Measurements from ENCODE around the gene CADPS.
"Not testable (repeated sequence)": the region's sequence is repeated elsewhere in the genome, so short reads cannot be mapped to it uniquely, and the experiment has no call there.

CADPS gene

DNA sequence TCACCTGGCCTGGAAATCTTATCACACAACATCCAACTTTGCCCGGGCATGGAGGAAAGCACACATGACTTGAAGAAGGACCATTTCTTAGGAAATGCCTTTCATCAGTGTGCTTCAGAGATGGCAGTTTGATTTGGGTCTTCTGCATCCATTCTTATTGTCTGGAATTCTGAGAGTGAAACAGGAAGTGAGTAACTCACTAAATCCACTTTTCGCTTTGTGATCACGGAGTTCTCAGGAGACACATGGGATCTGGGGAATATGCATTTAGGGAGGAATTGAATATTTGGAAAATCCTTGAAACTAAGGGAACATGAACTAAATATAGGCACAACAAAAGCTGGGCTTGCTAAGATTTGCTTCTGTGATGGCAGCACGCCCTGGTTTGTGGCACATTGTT is 289.4 kb downstream of the CADPS start:
- DNase-seq, result no peak

DNA sequence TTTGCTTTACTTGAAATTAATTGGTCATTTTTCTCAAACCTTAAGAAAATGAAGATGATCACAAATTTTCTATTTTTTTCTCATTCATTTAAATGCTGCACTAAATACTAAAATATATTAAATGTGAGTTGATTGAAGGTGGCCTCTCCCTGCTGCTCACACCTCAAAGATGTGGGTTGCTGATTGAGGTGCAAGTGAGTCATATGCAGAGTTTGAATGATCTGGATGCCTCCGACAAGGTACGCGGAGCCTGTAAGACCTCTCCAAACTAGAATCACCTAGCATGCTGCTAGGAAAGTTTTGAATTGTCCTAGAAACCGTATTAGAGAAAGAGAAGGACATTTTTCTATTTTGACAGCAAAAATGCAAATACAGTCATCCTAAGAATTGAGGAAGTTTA is 290.6 kb downstream of the CADPS start:
- DNase-seq, result no peak

DNA sequence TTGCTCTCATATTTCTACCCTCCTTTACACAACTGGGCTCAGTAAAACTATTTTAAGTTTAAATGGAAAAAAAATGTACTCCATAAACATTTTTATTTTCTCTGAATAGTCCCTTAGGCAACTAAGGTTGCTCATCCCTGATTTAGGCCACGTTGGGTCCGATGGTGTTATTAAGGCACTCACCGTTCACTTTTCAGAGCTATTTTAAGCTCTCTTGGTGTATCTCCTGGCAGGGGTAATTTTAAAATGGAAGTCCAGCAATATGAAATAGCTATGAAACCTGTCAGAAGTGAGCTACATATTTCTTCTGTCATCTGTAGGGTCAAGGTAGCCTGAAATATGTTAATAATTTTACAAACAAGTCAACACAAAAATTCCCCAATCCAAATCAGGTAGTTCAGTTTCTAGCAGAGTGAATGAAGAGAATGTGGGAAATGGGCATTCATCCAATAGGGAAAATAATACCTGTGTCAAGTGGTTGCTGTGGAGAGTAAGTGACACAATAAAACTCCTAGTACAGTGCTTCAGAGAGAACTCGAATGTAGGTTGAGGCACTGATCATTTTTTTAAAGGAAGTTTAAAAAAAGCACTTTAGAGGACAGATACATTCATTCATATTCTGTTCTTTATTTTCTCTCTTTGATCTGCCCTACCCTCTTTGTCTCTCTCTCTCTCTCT is 292.6 kb downstream of the CADPS start:
- no peak for DNase-seq

DNA sequence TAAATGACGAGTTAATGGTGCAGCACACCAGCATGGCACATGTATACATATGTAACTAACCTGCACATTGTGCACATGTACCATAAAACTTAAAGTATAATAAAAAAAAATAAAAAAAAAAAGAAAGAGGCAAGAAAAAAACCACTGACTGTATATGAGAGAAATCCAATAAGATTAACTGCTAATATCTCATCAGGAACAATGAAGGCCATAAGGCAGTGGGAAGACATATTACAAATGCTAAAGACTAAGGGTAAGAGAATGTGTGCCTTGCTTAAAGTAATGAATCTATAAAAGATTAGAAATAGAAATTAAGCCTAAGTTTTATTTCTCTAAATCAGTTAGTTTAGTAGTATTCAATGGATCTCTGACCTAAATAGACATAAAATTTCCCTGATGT is 294.7 kb downstream of the CADPS start:
- not testable (repeated sequence) for DNase-seq

DNA sequence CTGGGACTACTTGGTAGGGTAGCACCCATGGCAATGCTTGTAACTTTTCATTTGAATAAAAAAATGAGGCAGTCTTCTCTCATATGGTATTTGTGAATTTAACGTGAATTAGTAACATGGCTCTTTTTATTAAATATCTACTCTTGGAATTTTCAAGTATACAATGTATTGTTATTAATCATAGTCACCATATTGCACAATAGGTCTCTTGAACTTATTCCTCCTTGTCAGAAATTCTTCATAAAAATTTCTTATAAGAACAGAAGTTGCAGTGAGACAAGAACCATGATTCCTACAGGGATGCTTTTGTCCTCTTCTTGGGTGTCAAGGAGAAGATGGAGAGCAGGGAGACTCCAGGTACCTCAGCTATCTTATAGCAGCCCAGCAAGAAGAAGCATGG is 298.1 kb downstream of the CADPS start:
- DNase-seq, result no peak

DNA sequence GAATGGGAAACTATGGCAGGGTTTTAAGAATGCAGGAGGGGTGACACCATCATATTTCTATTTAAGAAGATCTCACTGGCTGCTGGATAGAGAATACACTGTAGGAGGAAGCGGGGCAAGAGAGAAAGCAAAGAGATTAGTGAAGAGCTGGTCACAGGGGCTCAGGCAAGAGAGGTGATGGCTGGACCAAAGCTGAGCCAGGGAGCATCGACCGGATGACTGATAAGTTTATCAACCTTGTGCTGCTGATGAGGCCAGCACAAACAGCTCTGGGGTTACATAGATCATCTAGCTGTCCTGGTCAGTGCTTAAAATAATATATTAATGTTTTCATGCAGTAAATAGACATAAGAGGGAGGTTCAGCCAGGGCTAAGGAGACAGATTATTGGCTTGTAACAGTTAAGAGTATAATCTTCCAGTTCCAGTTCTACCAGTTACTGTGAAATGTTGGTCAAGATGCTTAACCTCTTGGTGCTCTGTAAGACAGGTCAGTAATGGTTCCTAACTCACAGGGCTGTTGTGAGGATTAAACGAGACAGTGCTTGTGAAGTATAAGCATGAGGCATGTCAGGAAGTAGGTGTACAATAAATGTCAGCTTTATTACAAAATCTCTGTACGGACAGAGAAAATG is 300.8 kb downstream of the CADPS start:
- DNase-seq, result no peak

DNA sequence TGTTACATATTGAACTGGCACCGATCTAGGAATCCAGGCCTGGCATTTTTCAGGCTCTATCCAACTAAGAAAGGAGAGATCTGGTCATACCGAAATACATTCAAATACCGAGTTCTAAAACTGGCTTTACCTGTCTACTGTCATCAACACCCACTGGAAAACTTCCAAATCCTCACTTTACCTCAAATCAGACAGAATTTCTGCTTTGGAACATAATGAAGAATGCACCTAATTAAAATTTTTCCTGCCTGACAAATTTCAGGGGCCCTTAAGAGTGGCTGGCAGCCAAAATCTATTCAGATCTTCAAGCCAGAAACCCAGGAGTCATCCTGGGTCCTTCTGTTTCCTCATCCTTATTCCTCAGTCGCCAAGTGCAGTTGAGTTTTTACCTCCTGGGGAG is 303.3 kb downstream of the CADPS start:
- no peak for DNase-seq

DNA sequence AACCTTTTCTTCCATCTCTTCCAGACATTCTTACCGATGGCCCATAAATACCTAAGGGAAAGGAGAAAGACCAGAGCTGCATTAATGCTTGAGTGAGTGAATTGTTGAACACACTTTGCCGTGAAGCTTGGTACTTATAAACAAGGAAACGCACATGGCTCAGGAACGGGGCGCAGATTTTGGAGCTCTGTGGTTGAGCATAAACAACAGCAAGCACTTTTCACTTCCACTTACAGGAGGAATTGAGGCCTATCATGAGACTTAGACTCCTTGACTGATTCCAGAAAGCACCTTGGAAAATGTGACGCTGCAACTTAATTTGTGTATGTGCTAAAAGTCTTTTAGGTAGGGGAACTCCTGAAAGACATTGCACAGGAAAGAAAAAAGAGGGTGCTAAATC is 304.3 kb downstream of the CADPS start:
- no peak for DNase-seq

DNA sequence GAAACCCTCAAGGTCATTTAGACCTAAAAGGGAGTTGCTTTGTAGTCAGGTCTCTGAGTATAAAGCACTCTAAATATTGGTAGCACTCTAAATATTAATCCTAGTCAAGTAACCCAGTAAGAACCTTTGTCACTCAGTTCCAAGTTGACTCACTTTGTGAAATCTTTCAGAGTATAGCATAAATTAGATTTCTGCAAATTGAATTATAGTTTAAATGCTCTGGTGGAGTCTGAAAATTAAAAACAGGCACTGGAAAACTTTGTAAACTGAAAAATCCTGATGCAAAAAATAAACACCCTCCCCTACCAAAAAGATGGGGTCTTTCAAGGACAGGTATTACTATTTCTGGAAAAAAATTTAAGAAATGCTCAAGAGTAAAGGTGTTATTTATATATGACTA is 305.6 kb downstream of the CADPS start:
- no peak for DNase-seq

DNA sequence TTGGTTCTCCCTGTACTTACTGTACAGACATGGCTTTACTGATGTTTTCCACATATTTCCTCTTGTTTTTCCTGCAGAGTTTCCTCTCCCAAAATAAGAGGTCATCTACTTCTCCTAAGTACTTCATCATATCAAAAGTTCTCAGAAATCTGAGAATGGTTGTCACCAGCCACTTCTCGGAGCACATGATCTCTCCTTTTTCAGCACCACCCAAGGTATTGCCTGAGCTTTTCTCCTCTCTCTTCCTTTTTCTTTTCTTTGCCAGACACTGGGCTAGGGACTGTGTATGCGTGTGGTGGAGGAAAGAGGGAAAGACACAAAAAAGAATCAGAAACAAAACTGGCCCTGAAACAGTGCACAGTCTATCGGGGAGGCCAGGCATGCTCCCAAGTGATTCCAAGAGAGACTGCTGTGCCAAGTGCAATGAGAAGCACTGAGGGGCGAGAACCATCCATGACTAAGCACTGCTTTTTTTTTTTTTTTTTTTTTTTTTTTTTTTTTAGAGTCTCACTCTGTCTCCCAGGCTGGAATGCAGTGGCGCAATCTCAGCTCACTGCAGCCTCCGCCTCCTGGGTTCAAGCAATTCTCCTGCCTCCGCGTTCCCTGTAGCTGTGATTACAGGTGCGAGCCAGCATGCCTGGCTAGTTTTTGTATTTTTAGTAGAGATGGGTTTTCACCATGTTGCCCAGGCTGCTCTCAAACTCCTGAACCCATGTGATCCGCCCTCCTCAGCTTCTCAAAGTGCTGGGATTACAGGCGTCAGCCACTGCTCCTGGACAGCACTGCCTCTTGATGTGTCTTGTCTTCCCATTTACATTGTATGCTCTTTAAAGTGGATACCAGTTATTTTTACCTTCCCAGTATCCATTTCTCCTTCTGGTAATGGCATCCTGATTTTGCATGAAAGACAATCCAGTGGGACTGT is 307.9 kb downstream of the CADPS start:
- DNase-seq, result no peak

DNA sequence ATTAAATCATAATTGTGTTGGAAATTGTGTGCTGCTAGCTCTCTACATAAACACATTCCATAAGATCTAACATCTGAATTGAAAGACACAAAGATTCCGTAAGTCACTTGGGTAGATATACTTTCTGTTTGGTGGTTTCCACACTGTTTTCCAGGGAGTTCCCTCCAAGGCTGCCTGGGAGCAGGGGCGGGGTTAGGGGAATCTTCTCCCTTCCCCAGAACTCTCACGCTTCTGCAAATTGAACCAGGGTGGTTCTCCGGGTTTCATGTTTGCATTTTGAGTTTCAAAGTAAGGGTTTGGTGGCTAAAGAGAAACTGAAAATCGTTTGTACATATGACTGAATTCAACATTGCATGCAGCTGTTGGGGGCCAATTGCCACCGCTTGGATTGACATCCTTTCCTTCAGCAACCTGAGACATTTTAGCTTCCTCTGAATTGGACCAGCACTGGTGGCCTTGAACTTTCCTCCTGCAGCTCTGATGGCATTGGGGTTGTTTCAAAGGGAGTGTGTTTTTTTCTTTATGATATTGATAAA is 309.1 kb downstream of the CADPS start:
- DNase-seq, result no peak

DNA sequence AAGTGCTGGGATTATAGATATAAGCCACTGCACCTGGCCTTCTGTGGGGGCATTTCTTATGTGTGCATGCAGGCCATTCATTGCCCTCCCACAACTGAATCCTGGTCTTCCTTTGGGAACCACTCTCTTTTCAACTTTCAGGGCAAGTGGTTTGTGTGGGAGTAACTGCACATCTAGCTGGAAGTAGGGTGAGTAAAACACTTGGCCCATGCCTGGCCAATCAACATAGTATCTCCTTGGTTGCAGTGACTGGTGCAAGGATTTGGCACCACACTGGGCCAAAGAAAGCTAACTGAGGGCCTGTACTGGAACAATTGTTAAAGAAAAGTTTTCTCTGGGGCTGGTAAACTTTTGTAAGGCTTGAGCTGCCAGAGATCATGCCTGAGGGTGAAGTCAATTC is 312.6 kb downstream of the CADPS start:
- DNase-seq, result no peak

DNA sequence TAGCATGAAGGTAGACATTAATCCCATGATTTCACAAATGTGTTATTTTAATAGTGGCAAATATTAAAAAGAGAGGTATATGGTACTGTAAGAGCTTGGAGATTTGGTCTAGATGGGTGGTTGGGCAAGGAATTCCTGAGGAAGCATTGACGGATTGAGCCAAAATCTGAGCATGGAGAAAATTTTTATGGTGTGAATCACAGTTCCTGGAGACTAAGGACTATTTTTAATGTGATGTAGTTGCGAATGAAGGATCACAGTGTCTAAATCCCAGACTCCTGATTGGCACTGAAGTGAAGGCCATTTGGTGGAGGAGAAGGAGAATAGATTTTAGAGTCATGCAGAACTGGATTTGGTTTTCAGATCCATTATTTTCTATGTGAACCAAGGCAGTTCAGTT is 313.2 kb downstream of the CADPS start:
- no peak for DNase-seq

DNA sequence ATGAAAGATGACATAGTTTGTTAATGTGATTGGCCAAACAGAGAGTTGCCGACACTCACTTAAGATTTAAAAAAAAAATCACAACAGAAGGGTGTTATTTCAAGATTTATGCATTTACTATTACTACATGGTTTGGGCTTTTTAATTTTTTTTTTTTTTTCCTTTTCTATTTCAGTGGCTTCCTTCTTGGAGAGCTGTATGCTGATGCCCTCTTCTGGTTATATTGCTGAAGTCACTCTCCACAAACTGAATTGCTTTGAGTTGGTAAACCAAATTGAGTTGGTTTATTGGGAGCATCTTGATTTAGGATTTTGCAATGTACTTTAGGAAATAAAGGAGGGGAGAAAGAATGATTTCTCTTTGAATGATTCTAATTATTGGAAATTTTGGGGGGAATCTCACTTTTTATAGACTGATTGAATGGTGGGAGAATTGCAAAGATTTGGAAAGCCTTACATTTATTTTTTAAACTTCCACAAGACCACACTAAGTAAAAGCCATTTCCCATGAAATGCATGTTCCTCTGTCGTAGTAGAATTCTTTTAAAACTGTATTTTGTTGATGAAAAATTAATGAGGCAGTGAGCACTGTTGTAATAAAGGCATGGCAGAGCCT is 315.3 kb downstream of the CADPS start:
- DNase-seq, result no peak

DNA sequence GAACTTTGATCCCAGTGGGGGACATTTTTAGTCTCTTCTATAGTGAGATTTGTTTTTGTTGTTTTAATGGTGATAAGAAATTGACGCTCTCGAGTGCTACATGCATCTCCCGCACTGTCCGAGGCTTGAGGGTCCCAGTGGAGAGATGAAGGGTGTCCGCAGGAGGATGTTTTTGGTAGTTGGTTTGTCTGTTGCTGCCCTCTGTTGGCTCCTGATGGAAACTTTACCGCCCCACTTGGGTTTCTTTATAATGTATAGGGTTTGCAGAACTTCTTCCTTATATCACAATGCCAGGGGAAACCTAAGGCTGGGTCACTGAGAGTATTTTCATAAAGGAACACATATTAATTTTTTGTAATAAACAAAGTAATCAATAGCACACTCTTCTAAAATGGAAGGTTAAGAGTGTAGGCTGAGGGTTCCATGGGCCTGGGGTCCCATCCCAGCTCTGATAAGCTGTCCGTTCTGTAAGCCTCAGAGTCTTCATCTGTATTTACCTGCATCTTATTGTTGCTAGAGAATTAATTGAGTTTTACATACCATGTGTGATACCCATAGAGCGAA is 316.6 kb downstream of the CADPS start:
- no peak for DNase-seq

DNA sequence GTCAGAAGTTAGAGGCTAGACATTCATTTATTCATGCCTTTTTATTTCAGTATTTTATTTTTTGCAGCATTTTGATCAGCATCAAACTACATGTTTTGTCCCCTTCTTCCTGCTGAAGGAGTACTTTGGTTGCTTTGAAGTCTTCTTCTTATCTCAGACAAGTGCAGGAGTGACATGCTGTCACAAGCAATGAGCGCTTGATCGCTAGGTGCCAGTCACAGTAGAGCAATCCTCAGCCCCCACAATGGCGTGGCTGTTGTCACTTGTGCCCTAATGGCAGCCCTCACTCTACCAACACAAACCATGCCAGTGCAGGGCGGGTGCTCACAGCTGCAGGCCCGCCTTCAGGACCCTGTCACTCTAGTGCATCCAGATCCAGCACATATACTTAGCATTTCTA is 317.2 kb downstream of the CADPS start:
- no peak for DNase-seq

DNA sequence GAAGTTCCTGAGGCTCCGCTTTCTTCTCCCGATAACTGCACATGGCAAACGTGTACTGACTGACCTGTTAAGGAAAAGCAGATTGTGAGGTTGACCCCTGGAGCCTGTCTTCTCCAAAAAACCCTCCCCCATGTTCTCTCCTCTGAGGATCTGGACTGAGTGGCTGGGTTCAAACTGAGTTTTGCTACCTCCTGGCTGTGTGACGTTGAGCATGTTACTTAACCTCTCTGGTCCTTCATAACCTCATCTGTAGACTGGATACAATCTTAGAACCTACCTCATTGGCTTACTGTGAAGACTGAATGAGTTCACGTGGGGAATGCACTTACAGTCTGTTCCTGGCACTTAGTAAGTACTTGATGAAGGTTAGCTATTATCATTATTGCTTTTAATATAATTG is 317.8 kb downstream of the CADPS start:
- no peak for DNase-seq

DNA sequence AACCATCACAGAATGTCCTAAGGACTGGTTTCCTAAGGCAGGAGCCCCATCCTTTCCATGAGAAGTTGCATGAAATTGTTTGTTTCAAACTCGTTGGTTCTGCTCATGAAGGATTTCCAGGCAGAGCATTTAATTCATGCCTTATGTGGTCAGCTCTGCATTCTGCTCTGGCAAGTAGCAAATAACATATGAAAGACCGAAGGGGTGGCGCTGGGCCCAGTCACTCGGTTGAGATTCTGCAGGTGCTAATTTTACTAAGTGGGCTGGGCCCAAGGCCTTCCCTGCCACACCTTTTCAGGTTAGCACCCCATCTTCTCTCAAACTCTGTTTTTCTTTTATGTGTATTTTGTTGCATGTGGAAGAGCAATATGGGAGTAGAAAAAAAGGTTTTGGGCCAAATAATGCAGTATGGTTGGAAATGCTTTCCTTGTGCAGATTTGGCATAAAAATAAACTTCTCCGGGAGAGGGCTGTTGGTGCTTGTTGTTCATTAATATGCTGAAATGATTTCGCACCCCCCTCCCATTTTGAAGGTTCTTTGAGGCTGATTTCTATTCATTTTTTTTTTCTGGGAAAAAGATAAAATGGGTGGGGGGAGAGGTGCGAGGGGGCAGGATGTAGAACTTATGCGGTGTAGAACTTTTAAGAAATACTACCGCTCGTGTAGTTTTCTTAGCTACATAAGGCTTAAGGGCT is 318.9 kb downstream of the CADPS start:
- DNase-seq, result no peak

DNA sequence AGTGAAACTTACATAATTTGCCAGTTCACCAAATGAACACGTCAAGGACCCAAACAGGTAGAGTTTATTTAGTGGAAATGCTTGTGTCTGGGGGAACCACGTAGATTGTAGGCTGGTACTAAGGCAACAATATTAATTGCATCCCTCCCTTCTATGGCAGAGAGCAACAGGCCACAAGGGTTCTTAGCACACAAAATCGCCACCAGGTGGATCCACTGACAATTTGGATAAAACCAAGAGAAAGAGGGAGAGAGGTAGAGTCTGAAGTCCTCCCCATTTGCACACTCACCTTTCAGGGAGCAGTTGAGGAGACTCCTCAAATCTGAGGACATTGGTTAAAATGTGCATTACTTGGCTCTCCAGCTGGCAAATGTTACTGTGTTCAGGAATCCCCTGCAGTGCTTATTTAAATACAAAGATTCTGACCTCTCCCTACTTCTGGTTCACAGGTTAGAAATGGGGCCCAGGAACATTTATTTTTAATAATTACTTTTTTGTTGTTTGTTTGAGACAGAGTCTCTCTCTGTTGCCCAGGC is 320.9 kb downstream of the CADPS start:
- DNase-seq, result no peak

DNA sequence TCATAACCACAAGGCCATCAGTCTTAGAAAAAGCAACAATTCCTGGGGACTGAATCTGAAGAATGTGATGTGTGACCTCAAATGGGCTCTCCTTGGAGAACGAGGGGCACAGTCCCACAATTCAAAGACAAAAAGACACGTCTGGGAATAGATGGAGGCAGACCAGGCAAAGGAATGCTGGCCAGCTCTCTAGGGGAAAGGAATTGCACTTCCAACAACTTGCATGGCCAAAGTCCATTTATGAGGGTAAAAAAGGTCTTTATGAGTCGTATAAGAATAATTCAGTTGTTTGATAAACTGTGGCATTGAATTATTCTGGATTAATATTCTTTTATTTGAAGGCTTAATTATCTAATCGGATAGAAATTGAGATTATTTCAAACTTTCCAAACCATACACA is 321.4 kb downstream of the CADPS start:
- DNase-seq, result no peak

DNA sequence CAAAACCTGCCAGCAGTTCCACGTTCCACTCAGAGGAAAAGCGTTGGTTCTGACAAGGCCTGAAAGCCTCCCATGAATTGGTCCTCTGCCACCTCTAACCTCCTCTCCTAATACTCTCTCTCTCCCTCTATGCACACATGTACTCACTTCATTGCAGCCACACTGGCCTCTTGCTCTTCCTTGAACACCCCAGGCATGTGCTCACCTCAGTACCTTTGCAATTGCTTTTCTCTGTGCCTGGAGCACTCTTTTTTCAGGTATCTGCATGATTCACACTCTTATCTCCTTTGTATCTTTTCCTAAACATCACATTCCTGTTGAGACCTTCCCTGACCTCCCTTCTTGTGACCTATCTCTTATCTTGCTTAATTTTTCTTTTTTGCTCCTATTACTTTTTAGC is 323.7 kb downstream of the CADPS start:
- no peak for DNase-seq

DNA sequence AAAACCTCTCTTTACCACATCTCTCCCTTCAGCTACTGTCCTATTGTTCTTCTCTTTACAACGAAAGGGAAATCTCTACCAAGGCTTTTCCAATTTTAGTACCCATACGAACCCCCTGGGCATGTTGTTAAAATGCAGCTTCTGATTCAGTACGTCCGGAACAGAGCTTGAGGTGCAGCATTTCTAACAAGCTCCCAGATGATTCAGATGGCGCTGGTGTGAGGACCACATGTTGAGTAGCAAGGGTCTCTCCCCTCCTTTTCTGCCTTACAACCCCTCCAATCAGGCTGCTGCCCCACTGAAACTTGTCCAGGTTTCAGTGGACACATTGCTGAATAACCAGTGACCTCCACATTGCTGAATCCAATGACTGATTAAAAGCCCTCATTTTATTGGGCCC is 324.8 kb downstream of the CADPS start:
- DNase-seq, result no peak

All from activated CD4-positive, CD25-positive, alpha-beta regulatory T cell (primary cell).